Measurements from ENCODE around the gene CNTROB.

DNA sequence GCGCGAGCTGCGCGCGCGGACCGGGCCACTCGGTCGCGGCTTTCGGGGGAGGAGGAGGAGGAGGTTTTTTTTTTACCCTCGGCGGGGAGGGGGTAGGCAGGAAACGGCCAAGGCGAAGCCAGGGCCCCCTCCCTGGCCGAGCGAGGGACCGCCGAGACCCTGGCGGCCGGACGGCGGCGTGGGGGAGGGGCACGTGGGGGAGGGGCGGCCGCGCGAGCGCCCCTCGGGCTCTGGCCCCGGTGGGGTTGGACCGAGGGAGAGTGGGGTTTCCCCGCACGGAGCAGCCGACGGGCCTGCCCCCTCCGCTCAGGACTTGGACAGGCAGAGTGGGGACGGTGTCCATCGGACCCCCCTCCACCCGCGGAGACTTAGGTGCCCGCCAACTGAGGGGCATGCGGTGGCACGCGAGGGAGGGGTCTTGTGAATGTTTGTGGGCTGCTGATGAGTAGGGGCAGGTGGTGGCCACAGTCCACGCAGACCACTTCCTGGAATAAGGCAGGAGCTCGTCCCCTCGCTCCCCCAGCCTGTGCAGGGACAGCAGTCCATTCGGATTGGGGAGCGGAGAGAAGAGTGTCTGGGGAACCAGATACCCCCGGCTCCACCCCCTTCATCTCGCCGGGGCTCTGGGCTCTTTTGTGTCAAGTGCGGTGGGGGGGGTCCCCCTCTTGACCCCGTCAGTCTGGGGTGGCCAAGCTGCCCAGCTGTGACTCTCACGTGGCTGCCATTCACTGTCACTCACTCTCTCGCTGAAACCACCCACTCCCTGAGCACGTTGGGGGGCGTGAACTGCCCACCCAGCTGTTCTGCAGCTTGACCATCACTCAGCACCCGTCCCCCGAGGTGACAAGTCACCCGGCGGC lies 46.4 kb upstream of the CNTROB start:
- TF ChIP-seq CTCF (IDR thresholded peaks at IDR 0.05) (no peak), POLR2A (IDR thresholded peaks at IDR 0.05) (no peak)
